Spinal cord (tissue), 10 donors: ENCODE data around the gene TAMM41. TPM values are rescaled to one million over a fixed set of nuclear protein-coding genes. Genes with fewer than 3 reads are reported as not detected.

ENCODE experiments used
- DNase-seq, 6 donors: peaks; one replicate each; pipeline versions ENCODE4 v3.0.0 to v3.0.0-alpha.2; 2013 to 2015; ENCODE audit warnings: low spot score in 6 of 6, low read depth in 4 of 6
- H3K27ac ChIP-seq: one replicate; pipeline ENCODE4 v1.5.1; 2013; ENCODE audit warnings: low read depth, low read length, control low read depth
- H3K27me3 ChIP-seq: one replicate; pipeline ENCODE4 v1.6.1; 2013; ENCODE audit warnings: low read length; ENCODE audit not compliant: control insufficient read depth, insufficient read depth
- H3K36me3 ChIP-seq: one replicate; pipeline ENCODE4 v1.6.1; 2013; ENCODE audit warnings: low read length; ENCODE audit not compliant: control insufficient read depth, insufficient read depth
- H3K4me1 ChIP-seq: one replicate; pipeline ENCODE4 v1.6.1; 2013; ENCODE audit warnings: low read length; ENCODE audit not compliant: control insufficient read depth, insufficient read depth
- H3K4me3 ChIP-seq: one replicate; pipeline ENCODE4 v1.5.1; 2013; ENCODE audit warnings: low read depth, low read length, control low read depth
- H3K9me3 ChIP-seq: one replicate; pipeline ENCODE4 v1.6.1; 2013; ENCODE audit warnings: low read length; ENCODE audit not compliant: control insufficient read depth, insufficient read depth
- WGBS: methylation state at CpG from one replicate; pipeline ENCODE4 v1.1.5; 2013; ENCODE audit warnings: missing lambda C conversion rate; ENCODE audit not compliant: insufficient coverage; 5-methylcytosine and 5-hydroxymethylcytosine counted together
- polyA plus RNA-seq, 2 donors: library from polyadenylated mRNA; unstranded; fragments of 120-200 nt; gene quantifications; one replicate each; pipeline ENCODE4 v1.2.1, GENCODE V29; 2013; ENCODE audit not compliant: insufficient read length in 2 of 2
- total RNA-seq, 2 donors: library from RNA; depleted of rRNA in 1 of 2; stranded (reverse); fragments of 120-200 nt in 1 of 2; fragments of >200 nt in 1 of 2; gene quantifications; one replicate each; pipeline versions ENCODE4 v1.2.3 to v1.2.4, GENCODE V29; 2013 to 2014
- donor health status: healthy.

Gene TAMM41
- total and polyA plus RNA-seq, 4 donors, result 13.5 to 22.4 (median 16.4) TPM

GRCh38 chr3:11819146-11819689 lies 27.5 kb downstream of the TAMM41 start:
- DNase-seq, result peak in 1 of 6 donors; percentile 47
- H3K27ac ChIP-seq, result no peak overlapping the region
- H3K4me3 ChIP-seq, result no peak overlapping the region
- WGBS, result no CpG with 5 or more reads among the region's 4 CpGs
- no peaks in the 10 kb centered on the region for H3K9me3 ChIP-seq
- H3K36me3 ChIP-seq, result peaks cover 7% of the 10 kb centered on the region
- no peaks in the 10 kb centered on the region for H3K27me3 ChIP-seq
- H3K4me1 ChIP-seq, result peaks cover 3% of the 10 kb centered on the region

- Histone ChIP-seq H3K4me3 (no peak overlapping the region), H3K27ac (no peak overlapping the region), H3K27me3 (no peaks in the 10 kb centered on the region), H3K9me3 (no peaks in the 10 kb centered on the region), H3K4me1 (peaks cover 3% of the 10 kb centered on the region), H3K36me3 (peaks cover 9% of the 10 kb centered on the region)
- no peak for DNase-seq
- 94% methylated on average over 2 of the region's 5 CpGs for WGBS
Measured at GRCh38 chr3:11818033-11818432, 28.7 kb downstream of the TAMM41 start.

- no peaks in the 10 kb centered on the region for H3K9me3 ChIP-seq
- no peak overlapping the region for H3K4me3 ChIP-seq
- DNase-seq, result no peak
- H3K27ac ChIP-seq, result no peak overlapping the region
- no CpG with 5 or more reads among the region's 4 CpGs for WGBS
- H3K4me1 ChIP-seq, result no peaks in the 10 kb centered on the region
- peaks cover 9% of the 10 kb centered on the region for H3K36me3 ChIP-seq
- no peaks in the 10 kb centered on the region for H3K27me3 ChIP-seq
Measured at GRCh38 chr3:11815111-11815510, 31.6 kb downstream of the TAMM41 start.

GRCh38 chr3:11814663-11815062 lies 32.0 kb downstream of the TAMM41 start:
- no peak for DNase-seq
- Histone ChIP-seq H3K4me3 (no peak overlapping the region), H3K27ac (no peak overlapping the region), H3K36me3 (peaks cover 9% of the 10 kb centered on the region), H3K4me1 (no peaks in the 10 kb centered on the region), H3K27me3 (no peaks in the 10 kb centered on the region), H3K9me3 (no peaks in the 10 kb centered on the region)
- 92% methylated on average over 4 of the region's 6 CpGs for WGBS

- Histone ChIP-seq H3K4me3 (no peak overlapping the region), H3K36me3 (peaks cover 16% of the 10 kb centered on the region), H3K27ac (no peak overlapping the region), H3K9me3 (no peaks in the 10 kb centered on the region), H3K27me3 (no peaks in the 10 kb centered on the region), H3K4me1 (no peaks in the 10 kb centered on the region)
- no peak for DNase-seq
- no CpG with 5 or more reads among the region's 3 CpGs for WGBS
Measured at GRCh38 chr3:11810276-11810675, 36.4 kb downstream of the TAMM41 start.

- H3K36me3 ChIP-seq, result peaks cover 16% of the 10 kb centered on the region
- WGBS, result 94% methylated on average over 4 of the region's 9 CpGs
- no peaks in the 10 kb centered on the region for H3K27me3 ChIP-seq
- H3K4me3 ChIP-seq, result no peak overlapping the region
- DNase-seq, result no peak
- H3K27ac ChIP-seq, result no peak overlapping the region
- no peaks in the 10 kb centered on the region for H3K4me1 ChIP-seq
- no peaks in the 10 kb centered on the region for H3K9me3 ChIP-seq
Measured at GRCh38 chr3:11808231-11808630, 38.5 kb downstream of the TAMM41 start.

- peaks cover 19% of the 10 kb centered on the region for H3K36me3 ChIP-seq
- 96% methylated on average over 5 of the region's 5 CpGs for WGBS
- no peak overlapping the region for H3K27ac ChIP-seq
- H3K27me3 ChIP-seq, result no peaks in the 10 kb centered on the region
- DNase-seq, result no peak
- H3K4me3 ChIP-seq, result no peak overlapping the region
- H3K9me3 ChIP-seq, result no peaks in the 10 kb centered on the region
- no peaks in the 10 kb centered on the region for H3K4me1 ChIP-seq
Measured at GRCh38 chr3:11807686-11808085, 39.0 kb downstream of the TAMM41 start.

- WGBS, result 100% methylated on average over 1 of the region's 7 CpGs
- H3K4me1 ChIP-seq, result no peaks in the 10 kb centered on the region
- DNase-seq, result no peak
- no peaks in the 10 kb centered on the region for H3K27me3 ChIP-seq
- no peak overlapping the region for H3K27ac ChIP-seq
- H3K4me3 ChIP-seq, result no peak overlapping the region
- peaks cover 6% of the 10 kb centered on the region for H3K9me3 ChIP-seq
- H3K36me3 ChIP-seq, result peaks cover 30% of the 10 kb centered on the region
Measured at GRCh38 chr3:11805716-11806115, 41.0 kb downstream of the TAMM41 start.

GRCh38 chr3:11803977-11804892 lies 42.5 kb downstream of the TAMM41 start:
- no peaks in the 10 kb centered on the region for H3K27me3 ChIP-seq
- H3K27ac ChIP-seq, result no peak overlapping the region
- no peaks in the 10 kb centered on the region for H3K4me1 ChIP-seq
- 50% methylated on average over 2 of the region's 2 CpGs for WGBS
- H3K36me3 ChIP-seq, result peaks cover 31% of the 10 kb centered on the region
- DNase-seq, result peak in 2 of 6 donors; percentile 59 to 60
- H3K9me3 ChIP-seq, result peaks cover 10% of the 10 kb centered on the region
- H3K4me3 ChIP-seq, result no peak overlapping the region

GRCh38 chr3:11799791-11800190 lies 46.9 kb downstream of the TAMM41 start:
- Histone ChIP-seq H3K9me3 (peaks cover 10% of the 10 kb centered on the region), H3K27me3 (no peaks in the 10 kb centered on the region), H3K27ac (no peak overlapping the region), H3K4me1 (no peaks in the 10 kb centered on the region), H3K4me3 (no peak overlapping the region), H3K36me3 (peaks cover 19% of the 10 kb centered on the region)
- WGBS, result no CpG with 5 or more reads among the region's 1 CpG
- no peak for DNase-seq
